OCI-LY1 (cell line): ENCODE results near the gene MAPK1.
"Not testable (repeated sequence)": the region's sequence is repeated elsewhere in the genome, so short reads cannot be mapped to it uniquely, and the experiment has no call there.

Experiments
- H2AFZ ChIP-seq: fragments of 200-600 bp; sonication (generic), shearing (Covaris generic); 2 replicates; pipeline ENCODE4 v1.6.0; 2014; ENCODE audit warnings: antibody characterized with exemption, mild to moderate bottlenecking, low read length
- H3F3A ChIP-seq: fragments of 200-600 bp; sonication (generic), shearing (Covaris generic); 2 replicates; pipeline ENCODE4 v1.6.0; 2014; ENCODE audit warnings: mild to moderate bottlenecking, antibody characterized with exemption, low read length, moderate library complexity; ENCODE audit not compliant: insufficient read depth
- H3K27ac ChIP-seq: fragments of 200-600 bp; sonication (generic); 2 replicates; pipeline ENCODE4 v1.5.1; 2014; ENCODE audit warnings: low read length, mixed run types, mild to moderate bottlenecking, low read depth; ENCODE audit not compliant: poor library complexity, severe bottlenecking
- H3K27me3 ChIP-seq: fragments of 200-600 bp; sonication (generic); 2 replicates; pipeline ENCODE4 v1.6.0; 2014; ENCODE audit warnings: antibody characterized with exemption, mild to moderate bottlenecking, low read length, moderate library complexity; ENCODE audit not compliant: insufficient read depth
- H3K36me3 ChIP-seq: fragments of 200-600 bp; sonication (generic); 2 replicates; pipeline ENCODE4 v1.6.1; 2014; ENCODE audit warnings: mild to moderate bottlenecking, antibody characterized with exemption, low read length, moderate library complexity, mixed read lengths; ENCODE audit not compliant: insufficient read depth
- H3K4me1 ChIP-seq: fragments of 200-600 bp; sonication (generic); 2 replicates; pipeline ENCODE4 v1.5.1; 2014; ENCODE audit warnings: mild to moderate bottlenecking, low read length, moderate library complexity; ENCODE audit not compliant: insufficient read depth, severe bottlenecking
- H3K4me2 ChIP-seq: fragments of 200-600 bp; sonication (generic), shearing (Covaris generic); 2 replicates; pipeline ENCODE4 v1.6.1; 2014; ENCODE audit warnings: low read length
- H3K4me3 ChIP-seq: fragments of 200-600 bp; sonication (generic); 2 replicates; pipeline ENCODE4 v1.5.1; 2014; ENCODE audit warnings: low read length, low read depth, mild to moderate bottlenecking, mixed read lengths; ENCODE audit not compliant: poor library complexity, severe bottlenecking
- H3K79me2 ChIP-seq: fragments of 200-600 bp; shearing (Covaris generic); 2 replicates; pipeline ENCODE4 v1.6.1; 2016; ENCODE audit warnings: mixed run types, low read length, mixed read lengths; ENCODE audit not compliant: insufficient read depth
- H3K9ac ChIP-seq: fragments of 200-600 bp; sonication (generic), shearing (Covaris generic); 2 replicates; pipeline ENCODE4 v1.6.1; 2014; ENCODE audit warnings: mild to moderate bottlenecking, low read length, mixed read lengths
- H3K9me2 ChIP-seq: fragments of 200-600 bp; sonication (generic), shearing (Covaris generic); 2 replicates; pipeline ENCODE4 v1.6.1; 2014; ENCODE audit warnings: low read depth, mild to moderate bottlenecking, low read length, mixed read lengths
- H3K9me3 ChIP-seq: fragments of 200-600 bp; shearing (Covaris generic); 2 replicates; pipeline ENCODE4 v1.6.1; 2014; ENCODE audit warnings: low read length, mixed read lengths
- H4K20me1 ChIP-seq: fragments of 200-600 bp; sonication (generic), shearing (Covaris generic); 2 replicates; pipeline ENCODE4 v1.6.0; 2016; ENCODE audit warnings: mild to moderate bottlenecking, low read length; ENCODE audit not compliant: insufficient read depth
- EZH2 ChIP-seq: fragments of 200-600 bp; sonication (generic), shearing (Covaris generic); IDR thresholded peaks from 2 replicates; pipeline ENCODE4 v1.8.0; 2017; ENCODE audit warnings: borderline replicate concordance, mixed run types, mild to moderate bottlenecking, antibody characterized with exemption, low read length, moderate library complexity, mixed read lengths
- TF ChIP-seq, protein P1 (sequence below): fragments of 200-600 bp; sonication (generic), shearing (Covaris generic); IDR thresholded peaks from 2 replicates; pipeline ENCODE4 v1.5.1; 2017; ENCODE audit warnings: mild to moderate bottlenecking, antibody characterized with exemption, low read length, moderate library complexity, mixed read lengths

MAPK1 gene

GRCh38 chr22:21803811-21804249 lies 63.6 kb downstream of the MAPK1 start:
- Histone ChIP-seq H3K27me3 (no peaks in the 10 kb centered on the region), H3K9me2 (no peaks in the 10 kb centered on the region), H3K36me3 (peaks cover 90% of the 10 kb centered on the region), H3K9ac (no peak overlapping the region), H4K20me1 (no peaks in the 10 kb centered on the region), H3K79me2 (peaks cover 12% of the 10 kb centered on the region), H2AFZ (no peak overlapping the region), H3K4me1 (no peaks in the 10 kb centered on the region), H3F3A (no peaks in the 10 kb centered on the region), H3K4me2 (no peak overlapping the region), H3K27ac (no peak overlapping the region), H3K4me3 (no peak overlapping the region), H3K9me3 (no peaks in the 10 kb centered on the region)
- no peak for TF ChIP-seq EZH2
- TF ChIP-seq, protein P1, sequence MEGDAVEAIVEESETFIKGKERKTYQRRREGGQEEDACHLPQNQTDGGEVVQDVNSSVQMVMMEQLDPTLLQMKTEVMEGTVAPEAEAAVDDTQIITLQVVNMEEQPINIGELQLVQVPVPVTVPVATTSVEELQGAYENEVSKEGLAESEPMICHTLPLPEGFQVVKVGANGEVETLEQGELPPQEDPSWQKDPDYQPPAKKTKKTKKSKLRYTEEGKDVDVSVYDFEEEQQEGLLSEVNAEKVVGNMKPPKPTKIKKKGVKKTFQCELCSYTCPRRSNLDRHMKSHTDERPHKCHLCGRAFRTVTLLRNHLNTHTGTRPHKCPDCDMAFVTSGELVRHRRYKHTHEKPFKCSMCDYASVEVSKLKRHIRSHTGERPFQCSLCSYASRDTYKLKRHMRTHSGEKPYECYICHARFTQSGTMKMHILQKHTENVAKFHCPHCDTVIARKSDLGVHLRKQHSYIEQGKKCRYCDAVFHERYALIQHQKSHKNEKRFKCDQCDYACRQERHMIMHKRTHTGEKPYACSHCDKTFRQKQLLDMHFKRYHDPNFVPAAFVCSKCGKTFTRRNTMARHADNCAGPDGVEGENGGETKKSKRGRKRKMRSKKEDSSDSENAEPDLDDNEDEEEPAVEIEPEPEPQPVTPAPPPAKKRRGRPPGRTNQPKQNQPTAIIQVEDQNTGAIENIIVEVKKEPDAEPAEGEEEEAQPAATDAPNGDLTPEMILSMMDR, result no peak

GRCh38 chr22:21802673-21803072 lies 64.8 kb downstream of the MAPK1 start:
- H3K4me1 ChIP-seq, result no peaks in the 10 kb centered on the region
- no peak overlapping the region for H3K9ac ChIP-seq
- H3K9me2 ChIP-seq, result no peaks in the 10 kb centered on the region
- peaks cover 95% of the 10 kb centered on the region for H3K36me3 ChIP-seq
- no peak overlapping the region for H3K4me3 ChIP-seq
- H3K27ac ChIP-seq, result no peak overlapping the region
- H4K20me1 ChIP-seq, result no peaks in the 10 kb centered on the region
- no peaks in the 10 kb centered on the region for H3K9me3 ChIP-seq
- no peaks in the 10 kb centered on the region for H3K27me3 ChIP-seq
- H3F3A ChIP-seq, result no peaks in the 10 kb centered on the region
- no peak overlapping the region for H2AFZ ChIP-seq
- TF ChIP-seq, protein P1, result no peak
- no peak for TF ChIP-seq EZH2
- H3K79me2 ChIP-seq, result 0 out of 2 replicates have a peak, but pooled peaks cover under 1% of the 10 kb centered on the region
- H3K4me2 ChIP-seq, result no peak overlapping the region

DNA sequence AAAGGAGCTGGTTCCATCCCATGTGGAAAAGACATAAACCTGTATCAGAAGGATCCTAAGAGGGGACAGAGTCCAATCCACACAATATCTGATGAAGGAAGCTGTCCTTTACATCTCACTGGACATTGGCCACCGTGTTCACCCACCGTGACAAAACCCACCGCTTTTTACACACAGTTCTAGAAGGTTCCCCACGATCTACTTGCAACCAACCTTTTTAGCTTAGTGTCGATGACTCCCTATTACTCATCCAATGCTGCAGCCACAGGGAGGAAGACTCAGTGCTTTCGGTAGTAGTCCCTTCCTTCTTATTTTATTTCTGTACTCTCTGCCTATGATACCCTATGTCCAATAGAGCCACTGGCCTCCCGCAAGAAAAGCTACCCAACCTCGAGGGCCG lies 65.4 kb downstream of the MAPK1 start:
- Histone ChIP-seq H3K9me3 (no peaks in the 10 kb centered on the region), H3K9ac (no peak overlapping the region), H3K27me3 (no peaks in the 10 kb centered on the region), H3K4me3 (no peak overlapping the region), H3K36me3 (peaks cover 94% of the 10 kb centered on the region), H3K27ac (no peak overlapping the region), H3K79me2 (no peaks in the 10 kb centered on the region), H3F3A (no peaks in the 10 kb centered on the region), H3K4me2 (no peak overlapping the region), H4K20me1 (no peaks in the 10 kb centered on the region), H2AFZ (no peak overlapping the region), H3K9me2 (no peaks in the 10 kb centered on the region), H3K4me1 (no peaks in the 10 kb centered on the region)
- no peak for TF ChIP-seq EZH2
- TF ChIP-seq, protein P1, result no peak

- H3K27ac ChIP-seq, H3K9me2 ChIP-seq, H4K20me1 ChIP-seq, H3K9me3 ChIP-seq, H3K4me1 ChIP-seq, H3K79me2 ChIP-seq, H3K4me2 ChIP-seq, H3K27me3 ChIP-seq, H2AFZ ChIP-seq, H3F3A ChIP-seq, H3K9ac ChIP-seq, H3K4me3 ChIP-seq: not testable (repeated sequence)
- peaks cover 94% of the 10 kb centered on the region for H3K36me3 ChIP-seq
Measured at GRCh38 chr22:21801304-21801644, 66.2 kb downstream of the MAPK1 start.
